HG02981 (cell line): ENCODE measurements around the gene B4GALT1.
"Not testable (repeated sequence)": the region's sequence is repeated elsewhere in the genome, so short reads cannot be mapped to it uniquely, and the experiment has no call there.

Experiments
- ATAC-seq: cut with Tn5 transposase; IDR thresholded peaks from one replicate; pipeline ENCODE4 v1.9.1; 2021; ENCODE audit warnings: mild to moderate bottlenecking, moderate library complexity; ENCODE audit not compliant: unreplicated experiment

B4GALT1 gene

GRCh38 chr9:33185406-33185805 is 18.3 kb upstream of the B4GALT1 start:
- ATAC-seq = no peak

GRCh38 chr9:33184963-33185362 is 17.8 kb upstream of the B4GALT1 start:
- no peak for ATAC-seq

- ATAC-seq = no peak
Observed at GRCh38 chr9:33182519-33182918, 15.4 kb upstream of the B4GALT1 start.

GRCh38 chr9:33180526-33181184 is 13.5 kb upstream of the B4GALT1 start:
- ATAC-seq = no peak

- no peak for ATAC-seq
Observed at GRCh38 chr9:33178972-33179697, 12.0 kb upstream of the B4GALT1 start.

- ATAC-seq = peak; percentile 91
Observed at GRCh38 chr9:33177639-33178038, 10.5 kb upstream of the B4GALT1 start.

GRCh38 chr9:33177086-33177485 is 9.9 kb upstream of the B4GALT1 start:
- ATAC-seq = no peak

- no peak for ATAC-seq
Observed at GRCh38 chr9:33175649-33176325, 8.7 kb upstream of the B4GALT1 start.

GRCh38 chr9:33172256-33173238 is 5.4 kb upstream of the B4GALT1 start:
- no peak for ATAC-seq

GRCh38 chr9:33170464-33171415 is 3.6 kb upstream of the B4GALT1 start:
- no peak for ATAC-seq

GRCh38 chr9:33168941-33169544 is 1.9 kb upstream of the B4GALT1 start:
- ATAC-seq = no peak

- no peak for ATAC-seq
Observed at GRCh38 chr9:33167972-33168461, 881 bp upstream of the B4GALT1 start.

- peak; percentile 3 for ATAC-seq
Observed at GRCh38 chr9:33166231-33167083, 679 bp downstream of the B4GALT1 start.

- ATAC-seq = peak; percentile 20
Observed at GRCh38 chr9:33165263-33166151, 1.6 kb downstream of the B4GALT1 start.

GRCh38 chr9:33164921-33165262 is 2.2 kb downstream of the B4GALT1 start:
- ATAC-seq = not testable (repeated sequence)

GRCh38 chr9:33164138-33164809 is 2.9 kb downstream of the B4GALT1 start:
- peak; percentile 23 for ATAC-seq
